NT2/D1 (cell line): Measurements from ENCODE around the gene KLHL6.
"Not testable (repeated sequence)": the region's sequence is repeated elsewhere in the genome, so short reads cannot be mapped to it uniquely, and the experiment has no call there.

Experiments used
- DNase-seq: peaks from one replicate; pipeline ENCODE4 v3.0.0-alpha.2; 2011; ENCODE audit warnings: low read depth, low spot score
- H3K27me3 ChIP-seq: 2 replicates; pipeline ENCODE4 v1.6.0; 2011; ENCODE audit warnings: mild to moderate bottlenecking; ENCODE audit not compliant: insufficient read length, insufficient read depth
- H3K36me3 ChIP-seq: 2 replicates; pipeline ENCODE4 v1.6.1; 2011; ENCODE audit warnings: mild to moderate bottlenecking, low read length, mixed read lengths; ENCODE audit not compliant: insufficient read depth, insufficient read length
- H3K4me1 ChIP-seq: 2 replicates; pipeline ENCODE4 v1.5.1; 2011; ENCODE audit not compliant: insufficient read depth, insufficient read length
- H3K4me3 ChIP-seq: 2 replicates; pipeline ENCODE4 v1.5.1; 2011; ENCODE audit warnings: low read depth; ENCODE audit not compliant: insufficient read length
- H3K9ac ChIP-seq: 2 replicates; pipeline ENCODE4 v1.6.0; 2011; ENCODE audit warnings: low read depth; ENCODE audit not compliant: insufficient read length
- H3K9me3 ChIP-seq: 2 replicates; pipeline ENCODE4 v1.5.1; 2011; ENCODE audit warnings: mild to moderate bottlenecking, low read length; ENCODE audit not compliant: insufficient read depth
- SUZ12 ChIP-seq: IDR thresholded peaks from 2 replicates; pipeline ENCODE4 v1.6.1; 2011; ENCODE audit not compliant: insufficient read length, insufficient read depth; ENCODE audit errors: extremely low read depth
- YY1 ChIP-seq: IDR thresholded peaks from 2 replicates; pipeline ENCODE4 v1.6.1; 2011; ENCODE audit not compliant: insufficient read length, insufficient read depth
- ZNF274 ChIP-seq: IDR thresholded peaks from 2 replicates; pipeline ENCODE4 v1.6.1; 2011; ENCODE audit warnings: mild to moderate bottlenecking, low read depth, low read length

The KLHL6 gene

DNA sequence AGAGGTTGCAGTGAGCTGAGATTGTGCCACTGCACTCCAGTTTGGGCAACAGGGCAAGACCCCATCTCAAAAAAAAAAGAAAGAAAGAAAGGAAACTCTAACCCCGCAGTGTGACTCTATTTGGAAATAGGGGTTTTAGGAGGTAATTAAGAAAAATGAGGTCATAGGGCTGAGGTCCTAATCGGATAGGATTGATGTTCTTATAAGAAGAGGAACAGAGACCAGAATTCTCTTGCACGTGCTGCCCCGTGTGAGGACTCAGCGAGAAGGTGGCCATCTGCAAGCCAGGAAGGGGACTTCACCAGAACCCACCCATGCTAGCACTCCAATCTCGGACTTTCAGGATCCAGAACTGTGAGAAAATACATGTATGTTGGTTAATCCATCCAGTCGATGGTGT lies 25.8 kb downstream of the KLHL6 start:
- H3K9me3 ChIP-seq = peaks cover 5% of the 10 kb centered on the region; the same call in 1 of the 2 replicates
- no peak overlapping the region for H3K9ac ChIP-seq
- H3K36me3 ChIP-seq = no peaks in the 10 kb centered on the region
- no peak overlapping the region for H3K4me3 ChIP-seq
- DNase-seq = no peak
- TF ChIP-seq SUZ12 (no peak), ZNF274 (no peak), YY1 (no peak)
- H3K27me3 ChIP-seq = no peaks in the 10 kb centered on the region
- H3K4me1 ChIP-seq = peaks cover 5% of the 10 kb centered on the region

DNA sequence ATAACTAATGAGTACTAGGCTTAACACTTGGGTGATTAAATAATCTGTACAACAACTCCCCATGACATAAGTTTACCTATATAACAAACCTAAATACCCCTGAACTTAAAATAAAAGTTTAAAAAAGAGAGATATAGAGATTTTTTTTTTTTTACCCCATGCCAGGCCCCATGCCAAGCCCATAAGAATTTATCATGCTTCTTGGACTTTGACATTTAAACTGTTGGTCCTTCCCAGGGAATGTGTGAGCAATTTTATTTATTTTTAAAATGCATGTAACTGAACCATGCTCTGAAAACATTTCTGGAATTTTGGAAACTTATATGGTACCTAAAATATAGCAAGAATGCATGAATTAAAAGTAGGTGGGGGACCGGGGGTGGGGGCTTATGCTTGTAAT lies 26.3 kb downstream of the KLHL6 start:
- H3K4me3 ChIP-seq = no peak overlapping the region
- no peaks in the 10 kb centered on the region for H3K36me3 ChIP-seq

DNA sequence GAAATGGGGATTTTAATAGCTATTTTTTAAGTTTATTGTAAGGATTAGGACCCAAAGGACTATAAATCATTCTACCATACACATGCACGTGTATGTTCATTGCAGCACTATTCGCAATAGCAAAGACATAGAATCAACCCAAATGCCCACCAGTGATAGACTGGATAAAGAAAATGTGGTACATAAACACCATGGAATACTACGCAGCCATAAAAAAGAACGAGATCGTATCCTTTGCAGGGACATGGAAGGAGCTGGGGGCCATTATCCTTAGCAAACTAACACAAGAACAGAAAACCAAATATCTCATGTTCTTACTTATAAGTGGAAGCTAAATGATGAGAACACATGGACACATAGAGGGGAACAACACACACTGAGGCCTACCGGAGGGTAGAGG lies 26.7 kb downstream of the KLHL6 start:
- not testable (repeated sequence) for H3K27me3 ChIP-seq, H3K9me3 ChIP-seq, H3K4me1 ChIP-seq, DNase-seq, H3K9ac ChIP-seq, H3K4me3 ChIP-seq, H3K36me3 ChIP-seq

More for the DNA sequence above, 26.3 kb downstream of the KLHL6 start:
- no peak overlapping the region for H3K9ac ChIP-seq
- peaks cover 5% of the 10 kb centered on the region; the same call in 1 of the 2 replicates for H3K9me3 ChIP-seq
- DNase-seq = no peak
- H3K4me1 ChIP-seq = peaks cover 5% of the 10 kb centered on the region
- TF ChIP-seq YY1 (no peak), SUZ12 (no peak), ZNF274 (no peak)
- no peaks in the 10 kb centered on the region for H3K27me3 ChIP-seq

DNA sequence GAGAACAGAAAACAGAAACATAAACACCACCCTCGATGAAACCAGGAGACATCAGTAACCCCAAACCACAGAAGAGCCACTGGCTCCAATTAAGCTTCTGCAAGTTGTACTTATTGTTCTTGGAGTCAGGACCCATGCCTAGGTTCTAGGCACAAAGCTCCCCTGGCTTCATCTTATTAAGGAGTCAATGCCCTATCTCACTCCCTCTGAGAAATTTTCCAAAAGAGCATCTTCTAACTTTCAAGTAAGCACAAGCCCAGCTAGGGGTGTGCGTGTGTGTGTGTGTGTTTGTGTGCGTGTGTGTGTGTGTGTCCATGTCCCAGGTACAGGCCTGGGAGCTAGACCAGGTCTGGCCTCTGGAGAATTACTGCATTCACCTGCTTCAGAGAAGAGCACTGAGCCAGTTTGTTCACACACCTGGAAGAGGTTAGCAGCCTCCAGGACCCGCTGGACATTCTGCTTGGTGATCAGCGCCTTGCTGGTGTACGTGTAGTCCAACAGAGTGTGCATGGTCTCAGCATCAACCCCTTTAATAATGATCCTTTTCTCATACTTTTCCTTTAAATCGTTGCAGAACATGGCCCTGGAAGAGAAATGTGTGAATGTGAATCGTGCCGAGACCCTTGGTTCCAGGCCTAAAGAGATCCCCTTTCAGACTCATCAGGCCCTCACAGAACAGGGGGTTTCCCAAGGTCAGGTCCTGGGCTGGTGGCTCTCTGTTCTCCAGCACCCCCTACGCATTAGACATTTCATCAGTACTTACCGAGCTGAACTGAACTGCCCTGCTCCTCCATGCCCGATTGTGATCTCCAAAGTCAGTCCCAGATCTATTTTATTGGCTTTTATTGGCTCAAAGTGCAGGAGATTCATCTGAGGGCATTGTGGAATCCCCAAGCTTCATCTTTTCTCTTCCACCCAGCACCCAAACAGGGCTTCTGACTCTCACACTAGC lies 27.8 kb downstream of the KLHL6 start:
- H3K27me3 ChIP-seq = no peaks in the 10 kb centered on the region
- no peak for DNase-seq
- TF ChIP-seq SUZ12 = no peak
- no peak for TF ChIP-seq YY1
- TF ChIP-seq ZNF274 = no peak
- H3K4me1 ChIP-seq = peaks cover 4% of the 10 kb centered on the region
- H3K9me3 ChIP-seq = peaks cover 5% of the 10 kb centered on the region; the same call in 1 of the 2 replicates
- no peak overlapping the region for H3K4me3 ChIP-seq
- H3K9ac ChIP-seq = no peak overlapping the region
- no peaks in the 10 kb centered on the region for H3K36me3 ChIP-seq

GRCh38 chr3:183526838-183527427 lies 28.6 kb downstream of the KLHL6 start:
- H3K9me3 ChIP-seq = peaks cover under 1% of the 10 kb centered on the region; the same call in 1 of the 2 replicates
- H3K36me3 ChIP-seq = no peaks in the 10 kb centered on the region
- no peak overlapping the region for H3K4me3 ChIP-seq
- DNase-seq = no peak
- H3K4me1 ChIP-seq = no peaks in the 10 kb centered on the region
- H3K9ac ChIP-seq = no peak overlapping the region
- no peaks in the 10 kb centered on the region for H3K27me3 ChIP-seq
- TF ChIP-seq SUZ12 (no peak), ZNF274 (no peak), YY1 (no peak)

DNA sequence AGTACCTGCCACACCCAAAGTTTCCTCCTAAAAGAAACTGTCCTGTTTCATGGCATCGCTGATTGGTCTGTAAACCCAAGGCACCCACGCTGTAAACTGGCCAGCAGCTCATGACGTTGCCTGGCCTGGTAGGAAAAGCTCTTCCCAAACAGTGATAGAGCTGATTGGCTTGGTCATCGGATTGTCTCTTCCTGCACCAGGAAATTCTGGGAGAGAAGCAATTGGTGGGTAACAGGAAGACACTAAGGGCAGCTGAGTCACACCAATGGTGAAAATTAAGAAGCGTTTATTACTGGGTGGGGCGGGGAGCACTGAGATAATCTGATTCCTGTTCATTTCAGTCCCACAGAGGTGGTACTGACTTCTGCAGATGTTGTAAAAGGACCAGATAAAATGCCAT lies 31.0 kb downstream of the KLHL6 start:
- TF ChIP-seq ZNF274 (no peak), YY1 (no peak), SUZ12 (no peak)
- H3K4me1 ChIP-seq = peaks cover 2% of the 10 kb centered on the region
- no peak overlapping the region for H3K9ac ChIP-seq
- no peaks in the 10 kb centered on the region for H3K27me3 ChIP-seq
- H3K36me3 ChIP-seq = no peaks in the 10 kb centered on the region
- no peak overlapping the region for H3K4me3 ChIP-seq
- no peaks in the 10 kb centered on the region for H3K9me3 ChIP-seq
- DNase-seq = no peak

- H3K36me3 ChIP-seq, H3K4me1 ChIP-seq, H3K4me3 ChIP-seq, H3K9ac ChIP-seq, H3K27me3 ChIP-seq, H3K9me3 ChIP-seq, DNase-seq: not testable (repeated sequence)
These were observed 34.6 kb downstream of the KLHL6 start for GRCh38 chr3:183520741-183521556.

GRCh38 chr3:183520295-183520694 lies 35.2 kb downstream of the KLHL6 start:
- not testable (repeated sequence) for H3K4me3 ChIP-seq, H3K27me3 ChIP-seq, H3K9ac ChIP-seq, DNase-seq, H3K36me3 ChIP-seq, H3K4me1 ChIP-seq, H3K9me3 ChIP-seq
